ENCODE results near the gene NPL.

NPL gene

DNA sequence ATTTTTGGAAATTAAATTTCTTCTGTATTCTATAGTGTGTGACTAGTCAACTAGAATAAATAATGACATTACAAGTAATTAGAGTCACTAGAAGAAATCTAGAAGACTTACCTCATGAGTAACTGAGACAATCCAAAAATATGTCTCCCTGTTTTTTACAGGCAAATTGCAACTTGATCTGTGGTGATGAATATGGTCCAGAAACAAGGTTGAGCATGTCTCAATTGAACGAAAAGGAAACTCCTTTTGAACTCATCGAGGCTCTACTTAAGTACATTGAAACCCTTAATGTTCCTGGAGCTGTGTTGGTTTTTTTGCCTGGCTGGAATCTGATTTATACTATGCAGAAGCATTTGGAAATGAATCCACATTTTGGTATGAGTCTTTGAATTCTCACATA is 86.3 kb downstream of the NPL start:
- no peak for DNase-seq

DNA sequence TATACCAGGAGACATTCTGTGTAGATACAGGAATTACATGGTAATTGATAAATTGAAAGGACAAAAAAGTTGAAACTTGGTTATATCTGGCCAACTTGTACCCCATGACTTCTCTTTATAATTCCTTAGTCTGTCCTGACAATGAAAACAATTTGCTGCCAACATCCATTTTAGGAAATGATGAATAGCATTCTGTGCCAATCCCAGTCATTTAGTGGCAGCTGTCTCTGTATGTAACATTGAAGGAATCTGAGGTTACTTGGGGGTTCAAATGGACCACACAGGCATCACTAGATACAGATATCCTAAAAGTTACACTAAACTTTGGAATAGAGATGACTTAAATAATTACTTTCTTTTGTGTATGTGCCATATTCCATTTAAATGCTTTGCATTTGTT is 87.8 kb downstream of the NPL start:
- no peak for DNase-seq

DNA sequence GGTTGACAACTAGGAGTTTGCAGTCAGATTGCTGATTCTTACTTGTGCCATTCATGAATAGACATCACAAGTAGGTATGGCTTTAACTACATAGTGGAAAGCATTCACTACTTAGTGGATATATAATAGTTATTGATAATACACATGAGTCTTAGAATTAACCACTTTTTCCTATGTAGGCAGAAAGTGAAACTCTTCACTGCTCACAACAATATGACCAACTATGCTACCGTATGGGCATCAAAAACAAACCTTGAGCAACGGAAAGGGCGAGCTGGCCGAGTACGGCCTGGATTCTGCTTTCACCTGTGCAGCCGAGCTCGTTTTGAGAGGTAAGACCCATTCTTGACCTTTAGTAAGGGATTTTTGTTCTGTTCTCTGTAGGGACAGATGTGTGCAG is 88.3 kb downstream of the NPL start:
- no peak for DNase-seq

Measured in bone marrow (tissue), 2 donors.